HCT116 (cell line): ENCODE results near the gene CSTPP1. TPM values are rescaled to one million over a fixed set of nuclear protein-coding genes. Genes with fewer than 3 reads are reported as not detected.
A peak's percentile ranks its signal among the peaks of the same experiment; 100 is the strongest.
"Not testable (repeated sequence)": the region's sequence is repeated elsewhere in the genome, so short reads cannot be mapped to it uniquely, and the experiment has no call there.

Experiments used
- ATAC-seq: fragments of 200-7000 bp; cut with Tn5 transposase; 2 replicates; pipeline ENCODE4 v1.9.1; 2020; ENCODE audit warnings: mild to moderate bottlenecking, moderate library complexity
- BruUV-seq: library from RNA; stranded (reverse); fragments of 400-500 nt; replicated peaks from 2 replicates; lab custom pipeline; 2021; lab: Mats Ljungman, UMichigan
- CTCF ChIA-PET: fragments of 300-600 bp; sonication (Branson Sonifier 250); formaldehyde crosslinking; loops from one replicate; lab custom pipeline; 2021; ENCODE audit warnings: antibody characterized with exemption; lab: Charles Lee
- POLR2A ChIA-PET: fragments of 300-600, 350-600 bp; sonication (Branson Sonifier 250); formaldehyde crosslinking; loops from one replicate; lab custom pipeline; 2021; ENCODE audit warnings: antibody characterized with exemption; lab: Charles Lee
- RAD21 ChIA-PET, 2 experiments: fragments of 300-600 bp; sonication (Branson Sonifier 250); formaldehyde crosslinking; loops; one replicate each; lab custom pipeline; 2023; ENCODE audit warnings: low total read pairs in 2 of 2; ENCODE audit not compliant: uncharacterized antibody in 2 of 2, unreplicated experiment in 2 of 2, low non-redundant PET in 1 of 2; lab: Charles Lee
- DNase-seq: peaks from one replicate; pipeline ENCODE4 v3.0.0-alpha.2; 2010; ENCODE audit warnings: low read depth, low spot score
- H2AFZ ChIP-seq: fragments of 200-600 bp; shearing (Covaris generic), sonication (generic); 2 replicates; pipeline ENCODE4 v1.6.1; 2017; ENCODE audit warnings: low read depth, mixed run types, mixed read lengths, antibody characterized with exemption, low read length; ENCODE audit not compliant: poor library complexity, severe bottlenecking
- H3K27ac ChIP-seq: 2 replicates; pipeline ENCODE4 v1.5.1; 2012; ENCODE audit warnings: low read depth, low read length
- H3K27me3 ChIP-seq: fragments of 200-600 bp; sonication (generic); 2 replicates; pipeline ENCODE4 v1.6.1; 2016; ENCODE audit warnings: mixed run types, low read length, mixed read lengths; ENCODE audit not compliant: insufficient read depth
- H3K36me3 ChIP-seq, 2 experiments: fragments of 200-500 bp in 1 of 2; fragments of 200-600 bp in 1 of 2; sonication (Bioruptor generic) in 1 of 2; sonication (generic) in 1 of 2; 2 replicates each; pipeline versions ENCODE4 v1.5.1 to v1.6.1; 2014 to 2016; ENCODE audit warnings: low read length in 2 of 2, inconsistent platforms in 1 of 2, mixed read lengths in 1 of 2, mixed run types in 1 of 2; ENCODE audit not compliant: insufficient read depth in 2 of 2, control insufficient read depth in 1 of 2
- H3K4me1 ChIP-seq, 2 experiments: fragments of 200-600 bp in 1 of 2; sonication (generic) in 1 of 2; 2 replicates each; pipeline versions ENCODE4 v1.5.1 to v1.6.1; 2012 to 2017; ENCODE audit warnings: low read length in 2 of 2, inconsistent platforms in 1 of 2, mild to moderate bottlenecking in 1 of 2, mixed read lengths in 1 of 2, mixed run types in 1 of 2, moderate library complexity in 1 of 2; ENCODE audit not compliant: insufficient read depth in 2 of 2, control insufficient read depth in 1 of 2
- H3K4me2 ChIP-seq: fragments of 200-600 bp; sonication (generic); 2 replicates; pipeline ENCODE4 v1.6.1; 2017; ENCODE audit warnings: mixed run types, low read length, mixed read lengths
- H3K4me3 ChIP-seq, 2 experiments: fragments of 200-600 bp in 1 of 2; sonication (generic) in 1 of 2; replicated peaks in 1 of 2; 2 replicates each; pipeline ENCODE4 v1.5.1; 2011 to 2016; ENCODE audit warnings: low read length in 2 of 2, control low read depth in 1 of 2, low read depth in 1 of 2, mild to moderate bottlenecking in 1 of 2, mixed read lengths in 1 of 2, mixed run types in 1 of 2
- H3K79me2 ChIP-seq: fragments of 200-600 bp; sonication (generic); 2 replicates; pipeline ENCODE4 v1.6.1; 2017; ENCODE audit warnings: mild to moderate bottlenecking, mixed run types, low read length, moderate library complexity, mixed read lengths; ENCODE audit not compliant: insufficient read depth
- H3K9ac ChIP-seq: fragments of 200-600 bp; sonication (generic); 2 replicates; pipeline ENCODE4 v1.6.1; 2016; ENCODE audit warnings: low read length, mixed read lengths
- H3K9me2 ChIP-seq: fragments of 200-600 bp; sonication (generic), shearing (Covaris generic); 2 replicates; pipeline ENCODE4 v1.6.1; 2017; ENCODE audit warnings: mixed run types, mild to moderate bottlenecking, moderate library complexity; ENCODE audit not compliant: insufficient read depth
- H3K9me3 ChIP-seq, 2 experiments: fragments of 200-500 bp in 1 of 2; fragments of 200-600 bp in 1 of 2; sonication (Bioruptor generic) in 1 of 2; sonication (generic) in 1 of 2; 2 replicates each; pipeline ENCODE4 v1.6.1; 2014 to 2017; ENCODE audit warnings: low read length in 2 of 2, mixed read lengths in 2 of 2, inconsistent platforms in 1 of 2, low read depth in 1 of 2, mild to moderate bottlenecking in 1 of 2, mixed run types in 1 of 2, moderate library complexity in 1 of 2; ENCODE audit not compliant: control insufficient read depth in 1 of 2, insufficient read depth in 1 of 2
- H4K20me1 ChIP-seq: fragments of 200-600 bp; sonication (generic), shearing (Covaris generic); 2 replicates; pipeline ENCODE4 v1.6.1; 2017; ENCODE audit warnings: mixed run types, mild to moderate bottlenecking, moderate library complexity; ENCODE audit not compliant: insufficient read depth
- CEBPB ChIP-seq: IDR thresholded peaks from 2 replicates; pipeline ENCODE4 v1.6.1; 2012; ENCODE audit warnings: low read depth
- EGR1 ChIP-seq: IDR thresholded peaks from 2 replicates; pipeline ENCODE4 v1.6.1; 2012; ENCODE audit warnings: low read depth
- ELF1 ChIP-seq: IDR thresholded peaks from 2 replicates; pipeline ENCODE4 v1.6.1; 2012; ENCODE audit warnings: low read depth, borderline replicate concordance
- EZH2phosphoT487 ChIP-seq: fragments of 200-600 bp; IDR thresholded peaks from 2 replicates; pipeline ENCODE4 v1.6.1; 2018; ENCODE audit warnings: antibody characterized with exemption, borderline replicate concordance
- FOSL1 ChIP-seq: IDR thresholded peaks from 2 replicates; pipeline ENCODE4 v1.6.1; 2012; ENCODE audit warnings: low read depth
- JUND ChIP-seq: IDR thresholded peaks from 2 replicates; pipeline ENCODE4 v1.6.1; 2012
- POLR2AphosphoS5 ChIP-seq: IDR thresholded peaks from 2 replicates; pipeline ENCODE4 v1.6.1; 2011; ENCODE audit warnings: mild to moderate bottlenecking, low read depth, low read length, moderate library complexity
- SIN3A ChIP-seq: IDR thresholded peaks from 2 replicates; pipeline ENCODE4 v1.6.1; 2012; ENCODE audit warnings: low read depth
- SP1 ChIP-seq: IDR thresholded peaks from 2 replicates; pipeline ENCODE4 v1.6.1; 2012; ENCODE audit warnings: low read depth
- TCF7L2 ChIP-seq: IDR thresholded peaks from 2 replicates; pipeline ENCODE4 v1.7.0; 2011; ENCODE audit warnings: borderline replicate concordance, inconsistent platforms; ENCODE audit not compliant: insufficient read depth, insufficient read length; ENCODE audit errors: extremely low read depth
- ZNF274 ChIP-seq: fragments of 200-500 bp; sonication (Bioruptor generic); IDR thresholded peaks from 2 replicates; pipeline ENCODE4 v1.6.1; 2014; ENCODE audit warnings: mild to moderate bottlenecking, low read depth, low read length, inconsistent platforms
- intact Hi-C: fragments of 100-400 bp; cut with micrococcal nuclease; formaldehyde crosslinking; loops from 2 replicates; pipeline ENCODE4 v1.10.0; 2022
- total RNA-seq: library from RNA; stranded (reverse); gene quantifications from one replicate; pipeline ENCODE4 v1.2.1, GENCODE V29; 2021; ENCODE audit not compliant: unreplicated experiment
- TF ChIP-seq, protein P1 (sequence below): IDR thresholded peaks from 2 replicates; pipeline ENCODE4 v1.6.1; 2012
- TF ChIP-seq, protein P2 (sequence below), 3 experiments: fragments of 200-600 bp in 1 of 3; sonication (generic) in 1 of 3; IDR thresholded peaks in 2 of 3; conservative IDR thresholded peaks in 1 of 3; 2 replicates each; pipeline ENCODE4 v1.5.1; 2012 to 2017; ENCODE audit warnings: low read depth in 2 of 3, low read length in 2 of 3, antibody characterized with exemption in 1 of 3, borderline replicate concordance in 1 of 3, control low read depth in 1 of 3, mild to moderate bottlenecking in 1 of 3, mixed read lengths in 1 of 3, mixed run types in 1 of 3, moderate library complexity in 1 of 3; ENCODE audit not compliant: insufficient read depth in 1 of 3
- TF ChIP-seq, protein P3 (sequence below): IDR thresholded peaks from 2 replicates; pipeline ENCODE4 v1.6.1; 2012

Gene CSTPP1
- total RNA-seq, 1 experiment from 2014 or later = 24.7 TPM

DNA sequence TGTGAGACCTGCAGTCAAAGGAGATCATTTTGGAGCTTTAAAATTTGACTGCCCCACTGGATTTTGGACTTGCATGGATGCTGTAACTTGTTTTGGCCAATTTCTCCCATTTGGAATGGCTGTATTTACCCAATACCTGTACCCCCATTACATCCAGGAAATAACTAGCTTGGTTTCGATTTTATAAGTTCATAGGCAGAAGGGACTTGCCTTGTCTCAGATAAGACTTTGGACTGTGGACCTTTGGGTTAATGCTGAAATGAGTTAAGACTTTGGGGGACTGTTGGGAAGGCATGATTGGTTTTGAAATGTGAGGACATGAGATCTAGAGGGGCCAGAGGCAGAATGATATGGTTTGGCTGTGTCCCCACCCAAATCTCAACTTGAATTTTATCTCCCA is 7.9 kb upstream of the CSTPP1 start:
- H3K4me2 ChIP-seq, intact Hi-C loops, H4K20me1 ChIP-seq, H3K27me3 ChIP-seq, ATAC-seq, H3K36me3 ChIP-seq, DNase-seq, BruUV-seq, H3K79me2 ChIP-seq, H3K4me1 ChIP-seq, H3K27ac ChIP-seq, H3K9ac ChIP-seq, H3K9me2 ChIP-seq, H2AFZ ChIP-seq, RAD21 ChIA-PET, H3K9me3 ChIP-seq, CTCF ChIA-PET, POLR2A ChIA-PET, H3K4me3 ChIP-seq: not testable (repeated sequence)

DNA sequence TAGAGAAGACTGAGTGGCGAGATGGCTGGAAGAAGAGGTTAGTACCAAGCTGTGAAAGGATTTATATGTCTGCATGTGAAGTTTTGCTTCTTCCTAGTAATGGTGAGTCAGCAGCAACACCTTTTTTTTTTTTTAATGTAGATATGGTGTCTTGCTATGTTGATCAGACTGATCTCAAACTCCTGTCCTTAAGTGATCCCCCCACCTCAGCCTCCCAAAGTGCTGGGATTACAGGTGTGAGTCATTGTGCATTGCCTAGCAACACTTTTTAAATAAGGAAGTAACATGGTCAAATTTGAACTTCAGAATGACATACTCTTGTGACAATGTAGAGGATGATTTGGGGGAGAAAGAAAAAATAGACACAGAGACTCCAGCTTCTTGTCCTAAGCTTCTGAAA is 6.5 kb upstream of the CSTPP1 start:
- no peak overlapping the region for H3K27ac ChIP-seq
- no peak overlapping the region; the same call in 1 of the 2 replicates for H3K4me2 ChIP-seq

DNA sequence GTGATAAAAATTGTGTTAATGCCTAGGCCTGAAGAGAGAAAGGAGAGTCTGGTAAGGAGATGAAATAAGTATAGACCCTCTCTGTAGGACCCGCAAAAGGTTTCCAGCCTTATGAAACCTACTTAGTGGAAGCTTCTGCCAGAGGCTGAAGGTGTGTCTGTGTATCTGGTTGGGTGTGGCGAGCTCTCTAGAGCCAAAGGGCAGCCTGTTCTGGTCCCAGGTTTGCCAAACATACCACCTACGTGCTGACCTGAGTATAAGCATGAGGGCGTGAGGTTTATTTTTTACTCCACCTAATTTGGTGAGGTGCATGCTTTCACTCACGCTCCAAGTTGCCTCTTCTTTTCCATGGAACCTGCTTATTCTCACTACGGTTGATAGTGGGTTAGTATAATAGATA is 5.6 kb downstream of the CSTPP1 start:
- Histone ChIP-seq H2AFZ (no peak overlapping the region), H3K27me3 (no peaks in the 10 kb centered on the region), H3K36me3 (no peaks in the 10 kb centered on the region), H3K9ac (no peak overlapping the region), H3K9me2 (no peaks in the 10 kb centered on the region), H3K4me1 (peaks cover 0 to 2% of the 10 kb centered on the region in 2 experiments; a peak in 1 of 4 replicates), H4K20me1 (no peaks in the 10 kb centered on the region), H3K9me3 (no peaks in the 10 kb centered on the region), H3K4me3 (no peak overlapping the region), H3K27ac (no peak overlapping the region), H3K79me2 (peaks cover 10% of the 10 kb centered on the region; the same call in 1 of the 2 replicates), H3K4me2 (no peak overlapping the region)
- no peak for ATAC-seq
- RAD21 ChIA-PET = no interaction called here
- intact Hi-C loops = no loop called here
- CTCF ChIA-PET = no interaction called here
- no peak for DNase-seq
- POLR2A ChIA-PET = no interaction called here
- no TSS peak for BruUV-seq
- TF ChIP-seq TCF7L2 (no peak), EZH2phosphoT487 (no peak), EGR1 (no peak), CEBPB (no peak), SIN3A (no peak), SP1 (no peak), ELF1 (no peak), FOSL1 (no peak), POLR2AphosphoS5 (no peak)
- TF ChIP-seq, protein P1, sequence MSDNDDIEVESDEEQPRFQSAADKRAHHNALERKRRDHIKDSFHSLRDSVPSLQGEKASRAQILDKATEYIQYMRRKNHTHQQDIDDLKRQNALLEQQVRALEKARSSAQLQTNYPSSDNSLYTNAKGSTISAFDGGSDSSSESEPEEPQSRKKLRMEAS = no peak
- TF ChIP-seq, protein P2, sequence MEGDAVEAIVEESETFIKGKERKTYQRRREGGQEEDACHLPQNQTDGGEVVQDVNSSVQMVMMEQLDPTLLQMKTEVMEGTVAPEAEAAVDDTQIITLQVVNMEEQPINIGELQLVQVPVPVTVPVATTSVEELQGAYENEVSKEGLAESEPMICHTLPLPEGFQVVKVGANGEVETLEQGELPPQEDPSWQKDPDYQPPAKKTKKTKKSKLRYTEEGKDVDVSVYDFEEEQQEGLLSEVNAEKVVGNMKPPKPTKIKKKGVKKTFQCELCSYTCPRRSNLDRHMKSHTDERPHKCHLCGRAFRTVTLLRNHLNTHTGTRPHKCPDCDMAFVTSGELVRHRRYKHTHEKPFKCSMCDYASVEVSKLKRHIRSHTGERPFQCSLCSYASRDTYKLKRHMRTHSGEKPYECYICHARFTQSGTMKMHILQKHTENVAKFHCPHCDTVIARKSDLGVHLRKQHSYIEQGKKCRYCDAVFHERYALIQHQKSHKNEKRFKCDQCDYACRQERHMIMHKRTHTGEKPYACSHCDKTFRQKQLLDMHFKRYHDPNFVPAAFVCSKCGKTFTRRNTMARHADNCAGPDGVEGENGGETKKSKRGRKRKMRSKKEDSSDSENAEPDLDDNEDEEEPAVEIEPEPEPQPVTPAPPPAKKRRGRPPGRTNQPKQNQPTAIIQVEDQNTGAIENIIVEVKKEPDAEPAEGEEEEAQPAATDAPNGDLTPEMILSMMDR (IDR thresholded peaks at IDR 0.05 in 2 of 3, conservative IDR thresholded peaks at IDR 0.05 in 1 of 3; ENCODE audit: borderline replicate concordance in 1 of 3, insufficient read depth in 1 of 3, low read depth in 2 of 3, low read length in 2 of 3) = no peak
- TF ChIP-seq, protein P3, sequence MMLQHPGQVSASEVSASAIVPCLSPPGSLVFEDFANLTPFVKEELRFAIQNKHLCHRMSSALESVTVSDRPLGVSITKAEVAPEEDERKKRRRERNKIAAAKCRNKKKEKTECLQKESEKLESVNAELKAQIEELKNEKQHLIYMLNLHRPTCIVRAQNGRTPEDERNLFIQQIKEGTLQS = no peak

More for the DNA sequence above, 6.5 kb upstream of the CSTPP1 start:
- Histone ChIP-seq H3K9me3 (no peaks in the 10 kb centered on the region), H3K9ac (no peak overlapping the region), H3K79me2 (no peaks in the 10 kb centered on the region), H2AFZ (no peak overlapping the region), H3K36me3 (no peaks in the 10 kb centered on the region), H4K20me1 (no peaks in the 10 kb centered on the region), H3K4me1 (peaks cover 0 to 8% of the 10 kb centered on the region in 2 experiments; a peak in 2 of 4 replicates), H3K9me2 (no peaks in the 10 kb centered on the region), H3K27me3 (no peaks in the 10 kb centered on the region), H3K4me3 (no peak overlapping the region)
- intact Hi-C loops = no loop called here
- CTCF ChIA-PET = no interaction called here
- POLR2A ChIA-PET = no interaction called here
- ATAC-seq (no peak), DNase-seq (no peak)
- no TSS peak for BruUV-seq
- TF ChIP-seq JUND (peak; percentile 33; the same call in 1 of the 2 replicates), ZNF274 (no peak)
- RAD21 ChIA-PET = no interaction called here
